Measurements from ENCODE around the gene MMP23B. TPM values are rescaled to one million over a fixed set of nuclear protein-coding genes. Genes with fewer than 3 reads are reported as not detected.
"Not testable (repeated sequence)": the region's sequence is repeated elsewhere in the genome, so short reads cannot be mapped to it uniquely, and the experiment has no call there.

MMP23B gene
- total RNA-seq, 3 donors from 2014 or later: 7.2 to 8.7 (median 7.4) TPM

DNA sequence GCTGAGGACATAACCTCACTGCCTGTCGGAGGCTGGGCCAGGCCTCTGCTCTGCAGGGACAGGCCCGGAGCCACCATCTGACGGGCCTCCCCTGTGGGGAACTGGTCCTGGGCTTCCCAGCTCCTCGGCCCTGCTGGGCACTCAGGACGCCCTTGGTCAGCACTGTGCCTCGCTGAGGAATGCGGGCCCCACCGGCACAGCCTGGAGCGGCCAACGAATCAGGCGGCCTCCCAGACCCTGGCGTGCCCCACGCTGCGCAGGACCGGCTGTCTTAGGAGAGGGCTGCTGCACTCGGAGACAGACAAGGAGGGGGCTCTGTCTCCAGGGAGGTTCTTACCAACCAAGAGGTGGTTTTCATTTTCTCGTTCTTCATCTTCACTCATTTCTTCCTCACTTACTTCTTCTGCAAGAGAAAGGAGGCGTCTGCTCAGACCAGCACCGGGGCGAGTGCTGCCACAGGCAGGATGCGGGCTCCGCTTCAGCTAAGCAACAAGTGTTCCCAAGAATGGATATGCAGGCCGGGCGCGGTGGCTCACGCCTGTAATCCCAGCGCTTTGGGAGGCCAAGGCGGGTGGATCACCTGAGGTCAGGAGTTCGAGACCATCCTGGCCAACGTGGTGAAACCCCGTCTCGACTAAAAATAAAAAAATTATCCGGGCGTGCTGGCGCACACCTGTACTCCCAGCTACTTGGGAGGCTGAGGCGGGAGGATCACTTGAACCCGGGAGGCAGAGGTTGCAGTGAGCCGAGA lies 8.9 kb downstream of the MMP23B start:
- ATAC-seq; intact Hi-C loops (cut with DNase I, micrococcal nuclease); H3K4me1 ChIP-seq (ENCODE audit: low read depth); H3K9me3 ChIP-seq; H3K36me3 ChIP-seq (ENCODE audit: low read depth); H3K4me3 ChIP-seq: not testable (repeated sequence)
- DNase-seq: peak in 1 of 3 donors; percentile 17

DNA sequence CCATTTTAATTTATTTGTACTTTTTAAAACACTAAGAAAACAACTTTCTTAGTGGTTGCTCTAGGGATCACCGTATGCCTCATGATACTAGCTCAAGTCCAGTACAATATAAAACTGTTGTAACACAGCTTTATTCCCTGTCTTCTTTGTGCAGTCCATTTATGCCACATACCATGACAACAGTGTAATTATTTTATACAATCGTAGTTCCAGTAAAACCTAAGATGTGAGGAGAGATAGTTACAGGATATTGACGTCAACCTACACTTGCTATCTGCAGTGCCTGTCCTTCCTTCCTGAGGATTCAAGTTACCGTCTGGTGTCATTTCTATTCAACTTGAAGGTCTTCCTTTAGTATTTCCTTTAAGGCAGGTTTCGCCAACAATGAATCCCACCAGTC lies 14.4 kb downstream of the MMP23B start:
- H3K4me3 ChIP-seq; H3K9me3 ChIP-seq; H3K36me3 ChIP-seq (ENCODE audit: low read depth); ATAC-seq; DNase-seq; intact Hi-C loops (cut with DNase I, micrococcal nuclease): not testable (repeated sequence)
- peaks cover 16% of the 10 kb centered on the region for H3K4me1 ChIP-seq (ENCODE audit: low read depth)

DNA sequence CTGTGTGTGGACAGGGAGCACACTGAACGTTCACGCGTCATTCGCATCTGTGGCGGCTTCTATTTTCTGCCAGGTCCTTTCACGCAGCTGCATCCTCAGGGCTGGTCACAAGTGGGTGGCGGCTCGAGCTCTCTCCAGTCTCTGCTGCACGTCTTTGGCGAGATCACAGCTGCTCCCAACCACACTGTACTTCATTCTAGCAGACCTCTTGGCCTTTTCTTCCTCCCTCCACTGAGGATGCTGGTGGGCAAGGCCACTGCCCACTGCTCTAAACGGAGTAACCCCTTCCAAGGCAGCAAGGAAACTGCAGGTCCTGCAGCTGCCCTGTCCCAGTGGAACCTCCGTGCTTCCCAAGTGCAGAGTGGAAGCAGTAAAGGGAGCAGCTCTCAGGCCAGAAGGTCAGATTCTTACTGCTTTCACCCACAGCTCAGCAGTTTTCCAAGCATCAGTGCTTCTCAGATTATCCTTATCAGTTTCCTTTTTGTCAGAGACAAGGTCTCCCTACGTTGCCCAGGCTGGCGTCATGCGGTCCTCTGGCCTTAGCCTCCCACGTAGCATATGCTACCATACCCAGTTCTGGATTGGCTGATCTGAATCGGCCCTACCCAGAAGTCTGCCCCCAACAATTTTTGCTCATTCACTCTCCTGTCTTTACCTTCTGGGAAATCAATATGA lies 15.7 kb downstream of the MMP23B start:
- peak; percentile 67 for ATAC-seq

DNA sequence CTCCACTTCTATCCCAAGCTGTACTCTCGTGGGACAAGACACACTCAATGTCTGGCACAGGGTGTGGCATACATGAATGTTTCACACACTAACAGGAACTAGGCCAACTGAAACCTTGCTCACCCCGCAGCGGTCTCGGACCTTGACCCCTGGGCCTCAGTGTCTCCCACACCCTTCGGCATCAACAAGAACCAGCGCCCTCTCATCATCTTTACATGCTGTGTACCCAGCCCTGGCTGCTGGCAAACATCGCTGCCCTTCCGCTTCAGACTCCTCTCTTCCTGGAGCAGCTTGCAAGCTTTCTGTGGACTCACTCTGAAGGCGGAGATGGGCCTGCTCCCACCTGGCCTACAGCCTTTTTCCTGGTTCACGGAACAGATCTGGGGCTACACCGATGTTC lies 16.3 kb downstream of the MMP23B start:
- intact Hi-C loops (cut with DNase I, micrococcal nuclease); H3K9me3 ChIP-seq; H3K4me3 ChIP-seq: not testable (repeated sequence)
- DNase-seq: peak; percentile 91 to 93 (median 92)
- peak; percentile 98 for ATAC-seq
- Histone ChIP-seq H3K36me3 (ENCODE audit: low read depth) (peaks cover 17% of the 10 kb centered on the region), H3K4me1 (ENCODE audit: low read depth) (peaks cover 16% of the 10 kb centered on the region)

More for the DNA sequence above, 15.7 kb downstream of the MMP23B start:
- DNase-seq: peak in 1 of 3 donors; percentile 64
- H3K9me3 ChIP-seq; H3K4me3 ChIP-seq; intact Hi-C loops (cut with DNase I, micrococcal nuclease): not testable (repeated sequence)
- H3K36me3 ChIP-seq (ENCODE audit: low read depth): peaks cover 15% of the 10 kb centered on the region
- peaks cover 16% of the 10 kb centered on the region for H3K4me1 ChIP-seq (ENCODE audit: low read depth)

DNA sequence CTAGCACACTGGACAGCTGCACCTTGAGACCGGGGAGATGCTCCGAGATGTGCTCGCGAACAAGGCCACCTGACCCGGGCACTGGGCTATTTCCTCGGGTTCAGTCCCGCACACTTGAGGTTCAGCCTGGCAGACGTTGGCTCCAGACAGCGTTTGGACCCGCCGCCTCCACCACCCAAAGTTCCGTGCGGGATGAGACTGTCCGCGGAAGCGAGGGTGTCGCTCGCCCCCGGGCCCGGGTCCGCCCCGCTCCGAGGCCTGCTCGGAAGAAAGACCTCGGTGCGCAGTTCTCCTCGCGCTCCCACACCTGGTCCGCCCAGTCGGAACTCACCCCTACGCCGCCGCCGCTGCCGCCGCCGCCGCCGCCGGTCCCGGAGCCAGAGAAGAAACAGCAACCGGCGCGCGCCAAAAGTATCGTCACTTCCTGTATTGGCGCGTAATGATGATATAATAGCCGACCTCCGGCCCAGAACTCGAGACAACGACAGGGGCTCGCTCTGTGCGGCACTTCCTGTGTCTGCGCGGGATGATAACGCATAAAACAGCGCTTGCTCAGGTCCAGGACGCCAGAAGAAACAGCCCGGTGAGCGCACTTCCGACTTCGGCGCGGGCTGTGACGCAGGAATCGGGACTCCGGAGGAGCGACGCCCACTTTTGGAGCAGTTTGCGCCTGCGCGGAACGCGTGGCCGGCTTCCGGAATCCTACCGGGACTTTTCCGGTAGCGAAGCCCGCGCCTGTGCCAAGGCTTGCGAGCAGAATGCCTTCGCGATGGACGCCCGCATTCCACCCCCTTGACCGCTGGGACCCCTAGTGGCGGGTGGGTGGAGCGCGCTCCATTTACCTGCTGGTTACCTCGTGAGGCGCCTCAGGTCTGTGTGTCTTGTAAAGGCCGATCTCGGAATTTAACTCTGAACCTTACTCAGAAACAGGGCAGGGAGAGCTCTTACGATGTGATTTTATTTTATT lies 26.9 kb downstream of the MMP23B start, which contains the start of gene CDK11B:
Gene CDK11B (minus strand): TSS at position 422 of the 967 bp plus-strand sequence. CDS start 1,519 bp downstream, outside the sequence.
- peak; percentile 93 to 99 (median 96) for DNase-seq
- Histone ChIP-seq H3K4me1 (ENCODE audit: low read depth) (peaks cover 13% of the 10 kb centered on the region), H3K4me3 (peak within 1 kb of the TSS; percentile 44)
- TF ChIP-seq, protein P1, sequence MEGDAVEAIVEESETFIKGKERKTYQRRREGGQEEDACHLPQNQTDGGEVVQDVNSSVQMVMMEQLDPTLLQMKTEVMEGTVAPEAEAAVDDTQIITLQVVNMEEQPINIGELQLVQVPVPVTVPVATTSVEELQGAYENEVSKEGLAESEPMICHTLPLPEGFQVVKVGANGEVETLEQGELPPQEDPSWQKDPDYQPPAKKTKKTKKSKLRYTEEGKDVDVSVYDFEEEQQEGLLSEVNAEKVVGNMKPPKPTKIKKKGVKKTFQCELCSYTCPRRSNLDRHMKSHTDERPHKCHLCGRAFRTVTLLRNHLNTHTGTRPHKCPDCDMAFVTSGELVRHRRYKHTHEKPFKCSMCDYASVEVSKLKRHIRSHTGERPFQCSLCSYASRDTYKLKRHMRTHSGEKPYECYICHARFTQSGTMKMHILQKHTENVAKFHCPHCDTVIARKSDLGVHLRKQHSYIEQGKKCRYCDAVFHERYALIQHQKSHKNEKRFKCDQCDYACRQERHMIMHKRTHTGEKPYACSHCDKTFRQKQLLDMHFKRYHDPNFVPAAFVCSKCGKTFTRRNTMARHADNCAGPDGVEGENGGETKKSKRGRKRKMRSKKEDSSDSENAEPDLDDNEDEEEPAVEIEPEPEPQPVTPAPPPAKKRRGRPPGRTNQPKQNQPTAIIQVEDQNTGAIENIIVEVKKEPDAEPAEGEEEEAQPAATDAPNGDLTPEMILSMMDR (IDR thresholded peaks at IDR 0.05): peak; percentile 24
- H3K9me3 ChIP-seq; H3K36me3 ChIP-seq (ENCODE audit: low read depth); intact Hi-C loops (cut with DNase I, micrococcal nuclease): not testable (repeated sequence)
- peak; percentile 95 for ATAC-seq

DNA sequence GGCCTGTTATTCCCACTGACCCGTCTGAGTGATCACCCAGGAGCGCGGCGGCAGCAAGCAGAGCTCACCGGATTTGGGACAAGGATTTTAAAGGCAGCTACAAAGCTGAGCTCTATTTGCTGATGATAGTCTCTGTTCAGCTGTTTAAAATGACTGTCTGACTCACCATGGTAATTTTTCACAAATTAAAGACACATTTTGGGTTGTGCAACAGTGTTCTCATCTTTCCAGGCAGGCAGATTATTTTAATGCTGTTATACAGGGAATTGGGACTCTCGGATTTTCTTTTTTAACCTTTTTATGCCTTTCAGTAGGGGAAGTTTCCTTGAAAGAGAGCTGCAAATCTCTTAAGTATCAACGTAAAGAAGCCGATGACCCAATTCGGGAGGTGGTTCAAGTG lies 30.4 kb downstream of the MMP23B start:
- DNase-seq; H3K4me1 ChIP-seq (ENCODE audit: low read depth); H3K36me3 ChIP-seq (ENCODE audit: low read depth); ATAC-seq; H3K4me3 ChIP-seq; intact Hi-C loops (cut with DNase I, micrococcal nuclease); H3K9me3 ChIP-seq: not testable (repeated sequence)

DNA sequence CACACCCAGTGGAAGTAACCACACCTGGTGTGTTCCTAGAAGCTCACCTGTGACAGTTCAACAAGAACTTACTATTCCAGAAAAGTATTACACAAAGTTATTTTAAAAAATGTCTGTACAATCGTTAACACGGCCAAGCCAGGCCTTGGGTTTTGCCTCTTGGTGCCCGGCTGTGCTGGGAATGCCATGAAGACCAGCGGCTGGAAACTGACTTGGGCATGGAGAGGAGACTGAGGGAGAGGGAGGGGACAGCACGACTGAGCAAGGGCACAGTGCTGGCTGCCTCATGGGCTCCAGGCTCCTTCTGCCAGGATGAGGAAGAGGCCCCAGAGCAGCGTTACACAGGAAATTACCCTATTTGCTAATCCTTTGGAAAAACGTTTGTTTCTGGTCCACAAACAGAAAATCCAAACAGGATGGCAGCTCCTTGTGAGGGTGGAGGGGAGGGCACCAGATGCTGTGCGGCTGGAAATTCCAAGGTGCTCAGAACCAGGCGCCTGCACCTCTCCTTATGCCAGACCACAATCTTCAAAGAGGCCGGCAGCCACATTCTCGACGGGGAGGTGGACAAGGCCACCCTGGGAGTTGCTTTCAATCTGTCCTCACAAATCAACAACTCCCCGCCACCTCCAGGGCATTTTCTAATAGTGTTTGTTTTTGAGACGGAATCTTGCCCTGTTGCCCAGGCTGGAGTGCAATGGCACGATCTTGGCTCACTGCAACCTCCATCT lies 31.0 kb downstream of the MMP23B start:
- H3K4me1 ChIP-seq (ENCODE audit: low read depth); H3K9me3 ChIP-seq; H3K4me3 ChIP-seq; H3K36me3 ChIP-seq (ENCODE audit: low read depth); intact Hi-C loops (cut with DNase I, micrococcal nuclease); ATAC-seq: not testable (repeated sequence)
- peak in 2 of 3 donors; percentile 35 to 38 for DNase-seq

DNA sequence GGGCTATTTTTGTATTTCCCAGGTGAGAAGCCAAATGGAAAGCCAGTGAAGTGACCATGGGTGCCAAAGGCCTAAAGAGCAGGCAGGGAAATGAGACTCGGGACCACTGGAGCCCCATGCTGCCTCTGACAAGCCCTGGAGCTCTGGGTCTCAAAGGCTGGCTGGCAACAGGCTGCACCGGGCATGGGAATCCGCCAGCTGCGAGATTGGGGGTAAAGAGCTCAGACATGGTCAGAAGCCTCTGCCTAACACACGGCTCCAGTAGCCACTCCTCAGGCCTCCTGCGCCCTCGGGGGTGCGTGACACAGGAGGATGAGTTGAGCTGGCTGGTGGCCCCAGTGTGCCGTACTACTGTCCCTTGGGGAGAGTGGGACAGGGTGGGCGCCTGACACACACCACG lies 32.3 kb downstream of the MMP23B start:
- H3K4me1 ChIP-seq (ENCODE audit: low read depth); H3K36me3 ChIP-seq (ENCODE audit: low read depth); H3K9me3 ChIP-seq; H3K4me3 ChIP-seq; DNase-seq; ATAC-seq; intact Hi-C loops (cut with DNase I, micrococcal nuclease): not testable (repeated sequence)
